H9 (cell line): ENCODE results near the gene ALDH1A3. TPM values are rescaled to one million over a fixed set of nuclear protein-coding genes. Genes with fewer than 3 reads are reported as not detected.

Source experiments
- DNase-seq: peaks from one replicate; pipeline ENCODE4 v3.0.0-alpha.2; 2017
- H2AFZ ChIP-seq: one replicate; pipeline ENCODE4 v1.6.1; 2013; ENCODE audit warnings: mild to moderate bottlenecking, low read length, control low read depth, moderate library complexity
- H2AK5ac ChIP-seq: 2 replicates; pipeline ENCODE4 v1.6.1; 2013; ENCODE audit warnings: low read length, control low read depth, mixed read lengths; ENCODE audit not compliant: insufficient read length
- H2BK120ac ChIP-seq: one replicate; pipeline ENCODE4 v1.6.1; 2013; ENCODE audit warnings: low read depth, mild to moderate bottlenecking, low read length, control low read depth, inconsistent platforms; ENCODE audit not compliant: poor library complexity, severe bottlenecking
- H2BK12ac ChIP-seq: 2 replicates; pipeline ENCODE4 v1.6.1; 2013; ENCODE audit warnings: low read length, control low read depth, mixed read lengths, low read depth; ENCODE audit not compliant: insufficient read length
- H2BK15ac ChIP-seq: 2 replicates; pipeline ENCODE4 v1.6.1; 2013; ENCODE audit warnings: low read depth, low read length, control low read depth
- H2BK20ac ChIP-seq: one replicate; pipeline ENCODE4 v1.6.1; 2013; ENCODE audit warnings: low read depth, mild to moderate bottlenecking, low read length, control low read depth, inconsistent platforms; ENCODE audit not compliant: poor library complexity, severe bottlenecking
- H2BK5ac ChIP-seq: 2 replicates; pipeline ENCODE4 v1.6.1; 2013; ENCODE audit warnings: low read length, control low read depth, mixed read lengths; ENCODE audit not compliant: insufficient read length
- H3K14ac ChIP-seq: 2 replicates; pipeline ENCODE4 v1.6.1; 2013; ENCODE audit warnings: low read length, control low read depth; ENCODE audit not compliant: insufficient read depth
- H3K18ac ChIP-seq: 2 replicates; pipeline ENCODE4 v1.6.1; 2013; ENCODE audit warnings: low read depth, mild to moderate bottlenecking, mixed read lengths, low read length, control low read depth; ENCODE audit not compliant: insufficient read length
- H3K23ac ChIP-seq: 2 replicates; pipeline ENCODE4 v1.6.1; 2013; ENCODE audit warnings: low read length, control low read depth, mixed read lengths, low read depth; ENCODE audit not compliant: insufficient read length
- H3K23me2 ChIP-seq: 2 replicates; pipeline ENCODE4 v1.6.1; 2013; ENCODE audit warnings: low read depth, mild to moderate bottlenecking, mixed read lengths, low read length, control low read depth; ENCODE audit not compliant: insufficient read length, poor library complexity, severe bottlenecking
- H3K27ac ChIP-seq: 2 replicates; pipeline ENCODE4 v1.5.1; 2013; ENCODE audit warnings: low read length, control low read depth, mixed read lengths, low read depth; ENCODE audit not compliant: insufficient read length
- H3K27me3 ChIP-seq: 2 replicates; pipeline ENCODE4 v1.6.1; 2013; ENCODE audit warnings: low read length, control low read depth, inconsistent platforms; ENCODE audit not compliant: insufficient read depth
- H3K4ac ChIP-seq: 2 replicates; pipeline ENCODE4 v1.6.1; 2013; ENCODE audit warnings: low read depth, mild to moderate bottlenecking, control low read depth, inconsistent platforms, low read length, moderate library complexity
- H3K4me1 ChIP-seq: 2 replicates; pipeline ENCODE4 v1.6.1; 2013; ENCODE audit warnings: low read length, control low read depth, inconsistent platforms; ENCODE audit not compliant: insufficient read depth
- H3K4me2 ChIP-seq: 2 replicates; pipeline ENCODE4 v1.6.1; 2013; ENCODE audit warnings: low read length, control low read depth, mixed read lengths; ENCODE audit not compliant: insufficient read length, insufficient read depth
- H3K56ac ChIP-seq: 2 replicates; pipeline ENCODE4 v1.6.1; 2013; ENCODE audit warnings: low read depth, mild to moderate bottlenecking, mixed read lengths, low read length, control low read depth; ENCODE audit not compliant: insufficient read length
- H3K79me1 ChIP-seq: 2 replicates; pipeline ENCODE4 v1.6.1; 2013; ENCODE audit warnings: low read depth, mild to moderate bottlenecking, moderate library complexity, low read length, control low read depth, inconsistent platforms; ENCODE audit not compliant: insufficient read depth, poor library complexity, severe bottlenecking
- H3K79me2 ChIP-seq: 2 replicates; pipeline ENCODE4 v1.6.1; 2013; ENCODE audit warnings: low read length, control low read depth, inconsistent platforms; ENCODE audit not compliant: insufficient read depth
- H3K9ac ChIP-seq: 2 replicates; pipeline ENCODE4 v1.6.1; 2013; ENCODE audit warnings: low read length, control low read depth, mixed read lengths; ENCODE audit not compliant: insufficient read length; ENCODE audit errors: extremely low read depth
- H3K9me3 ChIP-seq: one replicate; pipeline ENCODE4 v1.6.1; 2013; ENCODE audit warnings: low read depth, low read length, inconsistent platforms; ENCODE audit not compliant: control insufficient read depth
- H3T11ph ChIP-seq: one replicate; pipeline ENCODE4 v1.6.1; 2013; ENCODE audit warnings: mild to moderate bottlenecking, low read length, control low read depth, inconsistent platforms
- H4K20me1 ChIP-seq: one replicate; pipeline ENCODE4 v1.6.1; 2013; ENCODE audit not compliant: control insufficient read depth, insufficient read length, insufficient read depth
- H4K5ac ChIP-seq: 2 replicates; pipeline ENCODE4 v1.6.1; 2013; ENCODE audit warnings: low read depth, mild to moderate bottlenecking, mixed read lengths, low read length, control low read depth; ENCODE audit not compliant: insufficient read length
- H4K8ac ChIP-seq: replicated peaks from 2 replicates; pipeline ENCODE4 v1.6.1; 2013; ENCODE audit warnings: low read length, control low read depth, mixed read lengths, low read depth; ENCODE audit not compliant: insufficient read length
- H4K91ac ChIP-seq: 2 replicates; pipeline ENCODE4 v1.6.1; 2013; ENCODE audit warnings: low read depth, mild to moderate bottlenecking, moderate library complexity, mixed read lengths, low read length, control low read depth; ENCODE audit not compliant: insufficient read length
- H3K27ac Mint-ChIP-seq, 3 experiments: 2 replicates in 2 of 3; 3 replicates in 1 of 3; pipeline ENCODE4 v1.8.0; 2020 to 2021; ENCODE audit warnings: mixed read lengths in 3 of 3, mild to moderate bottlenecking in 1 of 3, moderate library complexity in 1 of 3
- H3K27me3 Mint-ChIP-seq: 2 replicates; pipeline ENCODE4 v1.8.0; 2021; ENCODE audit warnings: low read depth, mild to moderate bottlenecking, moderate library complexity, mixed read lengths
- H3K36me3 Mint-ChIP-seq, 3 experiments: 2 replicates in 2 of 3; 3 replicates in 1 of 3; pipeline ENCODE4 v1.8.0; 2020 to 2021; ENCODE audit warnings: low read depth in 3 of 3, mixed read lengths in 3 of 3; ENCODE audit not compliant: insufficient read depth in 1 of 3
- H3K4me1 Mint-ChIP-seq, 2 experiments: 2 replicates each; pipeline ENCODE4 v1.8.0; 2020; ENCODE audit warnings: mixed read lengths in 2 of 2
- H3K4me3 Mint-ChIP-seq, 2 experiments: 2 replicates in 1 of 2; 3 replicates in 1 of 2; pipeline ENCODE4 v1.8.0; 2020 to 2021; ENCODE audit warnings: mild to moderate bottlenecking in 2 of 2, mixed read lengths in 2 of 2, moderate library complexity in 1 of 2
- H3K9me3 Mint-ChIP-seq, 2 experiments: 2 replicates in 1 of 2; 3 replicates in 1 of 2; pipeline ENCODE4 v1.8.0; 2020; ENCODE audit warnings: mild to moderate bottlenecking in 2 of 2, mixed read lengths in 2 of 2, moderate library complexity in 1 of 2
- CTCF ChIP-seq: fragments of 200-600 bp; sonication (generic); conservative IDR thresholded peaks from 3 replicates; pipeline ENCODE4 v1.8.0; 2021; ENCODE audit warnings: antibody characterized with exemption, mild to moderate bottlenecking
- WGBS: extraction: QIAGEN DNeasy Blood & Tissue Kit; methylation state at CpG from one replicate; pipeline ENCODE4 v1.1.7; 2013; ENCODE audit warnings: missing lambda C conversion rate, low lambda C conversion rate, mixed read lengths; ENCODE audit not compliant: insufficient read length; ENCODE audit errors: extremely low coverage; 5-methylcytosine and 5-hydroxymethylcytosine counted together
- total RNA-seq: library from RNA; stranded (reverse); gene quantifications from 2 replicates; pipeline ENCODE4 v1.2.1, GENCODE V29; 2021

Gene ALDH1A3
- total RNA-seq, 1 experiment from 2014 or later = 9.2 TPM

- H2BK20ac ChIP-seq = no peak overlapping the region
- peaks cover 9 to 20% of the 10 kb centered on the region in 2 experiments for H3K4me1 Mint-ChIP-seq
- no peak overlapping the region for H3K4ac ChIP-seq
- H2BK12ac ChIP-seq = no peak overlapping the region
- no peak overlapping the region for H3K9ac ChIP-seq
- no peak overlapping the region for H3K27ac ChIP-seq
- no peaks in the 10 kb centered on the region for H3K9me3 Mint-ChIP-seq
- no peak overlapping the region for H2AK5ac ChIP-seq
- H3K23ac ChIP-seq = no peak overlapping the region
- H2BK5ac ChIP-seq = no peak overlapping the region
- WGBS = no CpG with 5 or more reads among the region's 6 CpGs
- no peak overlapping the region for H3K4me3 Mint-ChIP-seq
- DNase-seq = no peak
- no peak overlapping the region for H3K14ac ChIP-seq
- no peaks in the 10 kb centered on the region; the same call in 1 of the 2 replicates for H3K27me3 Mint-ChIP-seq
- H3T11ph ChIP-seq = no peak overlapping the region
- H3K9me3 ChIP-seq = no peaks in the 10 kb centered on the region
- no peak for TF ChIP-seq CTCF
- no peak overlapping the region for H2AFZ ChIP-seq
- H4K8ac ChIP-seq = no peak overlapping the region
- no peak overlapping the region for H4K91ac ChIP-seq
- peaks cover 0 to 5% (median 0%) of the 10 kb centered on the region in 3 experiments; a peak in 2 of 7 replicates for H3K36me3 Mint-ChIP-seq
- H3K79me2 ChIP-seq = no peaks in the 10 kb centered on the region
- no peaks in the 10 kb centered on the region for H3K4me1 ChIP-seq
- H4K20me1 ChIP-seq = no peaks in the 10 kb centered on the region
- no peak overlapping the region for H3K18ac ChIP-seq
- no peak overlapping the region for H3K27ac Mint-ChIP-seq
- H3K27me3 ChIP-seq = no peaks in the 10 kb centered on the region
- H2BK15ac ChIP-seq = no peak overlapping the region
- H4K5ac ChIP-seq = no peak overlapping the region
- H3K56ac ChIP-seq = no peak overlapping the region
- no peaks in the 10 kb centered on the region for H3K79me1 ChIP-seq
- no peak overlapping the region for H3K4me2 ChIP-seq
- H3K23me2 ChIP-seq = no peaks in the 10 kb centered on the region
- H2BK120ac ChIP-seq = no peak overlapping the region
Observed at GRCh38 chr15:100890850-100891249, 11.2 kb downstream of the ALDH1A3 start.
